ENCODE data around the gene NRBP1. TPM values are rescaled to one million over a fixed set of nuclear protein-coding genes. Genes with fewer than 3 reads are reported as not detected.

The NRBP1 gene
- total RNA-seq, 4 donors from 2014 or later = 66.6 to 89.6 (median 81.5) TPM

GRCh38 chr2:27380626-27381545 lies 47.5 kb upstream of the NRBP1 start, which contains the start of gene ZNF513:
TSS of gene ZNF513 (minus strand) at chr2:27380734. CDS start at chr2:27380526, 208 bp downstream.
- no peaks in the 10 kb centered on the region for H3K9me3 ChIP-seq
- peak within 1 kb of the TSS; percentile 66 to 91 (median 89) for H3K4me3 ChIP-seq
- TF ChIP-seq POLR2A (IDR thresholded peaks at IDR 0.05) (peak in 3 of 4 donors; percentile 32 to 54 (median 51)), CTCF (IDR thresholded peaks at IDR 0.05) (peak in 2 of 6 experiments; percentile 15 to 19)
- H3K36me3 ChIP-seq = peaks cover 42 to 76% (median 42%) of the 10 kb centered on the region in 3 donors
- H3K27ac ChIP-seq = peak within 1 kb of the TSS; percentile 86 to 98 (median 94)
- peaks cover 15 to 44% (median 19%) of the 10 kb centered on the region in 3 donors for H3K4me1 ChIP-seq
- no peaks in the 10 kb centered on the region for H3K27me3 ChIP-seq
- 24 to 39% methylated on average over 21 to 24 of the region's 67 CpGs for WGBS, 2 donors
- intact Hi-C loops (cut with DNase I) = no loop called here
- peak; percentile 79 for DNase-seq

- WGBS, 2 donors = 91 to 95% methylated on average over 9 to 10 of the region's 10 CpGs
- no peak for DNase-seq
- peaks cover 34 to 76% (median 38%) of the 10 kb centered on the region in 3 donors for H3K36me3 ChIP-seq
- H3K27ac ChIP-seq = peak overlapping the region; percentile 86 to 98 (median 94)
- peak overlapping the region in 1 of 4 donors; percentile 89 for H3K4me3 ChIP-seq
- intact Hi-C loops (cut with DNase I) = no loop called here
- H3K9me3 ChIP-seq = no peaks in the 10 kb centered on the region
- H3K4me1 ChIP-seq = peaks cover 15 to 44% (median 19%) of the 10 kb centered on the region in 3 donors
- TF ChIP-seq POLR2A (IDR thresholded peaks at IDR 0.05) (no peak), CTCF (IDR thresholded peaks at IDR 0.05) (no peak)
- no peaks in the 10 kb centered on the region for H3K27me3 ChIP-seq
Observed at GRCh38 chr2:27381577-27382181, 46.8 kb upstream of the NRBP1 start.

GRCh38 chr2:27390822-27391679 lies 37.4 kb upstream of the NRBP1 start:
- intact Hi-C loops (cut with DNase I) = no loop called here
- Histone ChIP-seq H3K27me3 (no peaks in the 10 kb centered on the region), H3K9me3 (no peaks in the 10 kb centered on the region), H3K4me3 (no peak overlapping the region), H3K27ac (no peak overlapping the region), H3K36me3 (peaks cover 0 to 25% (median 9%) of the 10 kb centered on the region in 3 donors), H3K4me1 (no peaks in the 10 kb centered on the region)
- 86 to 92% methylated on average over 9 of the region's 9 CpGs for WGBS, 2 donors
- DNase-seq = no peak
- no peak for TF ChIP-seq POLR2A (IDR thresholded peaks at IDR 0.05)

- Histone ChIP-seq H3K4me1 (no peaks in the 10 kb centered on the region), H3K36me3 (peaks cover 0 to 13% (median 4%) of the 10 kb centered on the region in 3 donors), H3K9me3 (no peaks in the 10 kb centered on the region), H3K4me3 (no peak overlapping the region), H3K27me3 (no peaks in the 10 kb centered on the region), H3K27ac (no peak overlapping the region)
- TF ChIP-seq CTCF (IDR thresholded peaks at IDR 0.05) = no peak
- no peak for TF ChIP-seq POLR2A (IDR thresholded peaks at IDR 0.05)
- no peak for DNase-seq
- WGBS, 2 donors = 98% methylated on average over 19 to 30 of the region's 33 CpGs
- intact Hi-C loops (cut with DNase I) = no loop called here
Observed at GRCh38 chr2:27393225-27393624, 35.2 kb upstream of the NRBP1 start.

- Histone ChIP-seq H3K27ac (no peak overlapping the region), H3K27me3 (no peaks in the 10 kb centered on the region), H3K4me1 (no peaks in the 10 kb centered on the region), H3K4me3 (no peak overlapping the region), H3K36me3 (peaks cover 0 to 15% (median 0%) of the 10 kb centered on the region in 3 donors), H3K9me3 (no peaks in the 10 kb centered on the region)
- WGBS, 2 donors = 90 to 96% methylated on average over 5 of the region's 5 CpGs
- TF ChIP-seq CTCF (IDR thresholded peaks at IDR 0.05) = no peak
- TF ChIP-seq POLR2A (IDR thresholded peaks at IDR 0.05) = no peak
- intact Hi-C loops (cut with DNase I) = no loop called here
- no peak for DNase-seq
Observed at GRCh38 chr2:27398962-27399361, 29.5 kb upstream of the NRBP1 start.

Data from esophagus squamous epithelium (tissue), 5 donors.